B cell (primary cell): ENCODE data around the gene PMM1. TPM values are rescaled to one million over a fixed set of nuclear protein-coding genes. Genes with fewer than 3 reads are reported as not detected.

Experiments
- ATAC-seq: fragments of 200-7000 bp; cut with Tn5 transposase; one replicate; pipeline ENCODE4 v1.10.0; 2021; ENCODE audit warnings: low read depth, mild to moderate bottlenecking, moderate number of reproducible peaks, moderate library complexity
- CTCF ChIA-PET: fragments of 350-600 bp; sonication (Branson Sonifier 250); formaldehyde crosslinking; loops from one replicate; lab custom pipeline; 2021; ENCODE audit warnings: antibody characterized with exemption, inconsistent platforms; lab: Charles Lee
- POLR2A ChIA-PET: fragments of 350-600 bp; sonication (Branson Sonifier 250); formaldehyde crosslinking; loops from one replicate; lab custom pipeline; 2021; ENCODE audit warnings: antibody characterized with exemption; lab: Charles Lee
- DNase-seq: peaks from one replicate; pipeline ENCODE4 v3.0.0; 2013
- H2AFZ ChIP-seq: 2 replicates; pipeline ENCODE4 v1.6.1; 2012; ENCODE audit warnings: mild to moderate bottlenecking, low read depth, low read length; ENCODE audit not compliant: insufficient read depth, poor library complexity, severe bottlenecking
- H3K27ac ChIP-seq, 2 donors: 1 replicate in 1 of 2; 2 replicates in 1 of 2; pipeline ENCODE4 v1.5.1; 2012 to 2013; ENCODE audit warnings: low read length in 2 of 2, mild to moderate bottlenecking in 2 of 2, moderate library complexity in 1 of 2
- H3K27me3 ChIP-seq, 4 experiments: fragments of 200-600 bp in 1 of 4; sonication (generic) in 1 of 4; replicated peaks in 1 of 4; 1 replicate in 2 of 4; 2 replicates in 2 of 4; pipeline versions ENCODE4 v1.6.1 to v1.7.0; 2013 to 2016; ENCODE audit warnings: low read length in 3 of 4, mild to moderate bottlenecking in 2 of 4, mixed read lengths in 1 of 4, moderate library complexity in 1 of 4; ENCODE audit not compliant: insufficient read depth in 4 of 4, control insufficient read depth in 3 of 4; ENCODE audit errors: control extremely low read depth in 1 of 4
- H3K36me3 ChIP-seq, 2 experiments: replicated peaks in 1 of 2; 1 replicate in 1 of 2; 2 replicates in 1 of 2; pipeline versions ENCODE4 v1.6.1 to v1.7.1; 2013; ENCODE audit warnings: low read length in 1 of 2; ENCODE audit not compliant: insufficient read depth in 2 of 2, control insufficient read depth in 1 of 2; ENCODE audit errors: control extremely low read depth in 1 of 2, extremely low read depth in 1 of 2
- H3K4me1 ChIP-seq, 2 donors: fragments of 200-600 bp in 1 of 2; sonication (generic) in 1 of 2; 1 replicate in 1 of 2; 2 replicates in 1 of 2; pipeline versions ENCODE4 v1.5.1 to v1.6.1; 2013 to 2017; ENCODE audit warnings: low read length in 2 of 2; ENCODE audit not compliant: control insufficient read depth in 2 of 2, insufficient read depth in 2 of 2
- H3K4me2 ChIP-seq: replicated peaks from 2 replicates; pipeline ENCODE3; 2012; ENCODE audit warnings: mild to moderate bottlenecking, low read depth, low read length; ENCODE audit not compliant: poor library complexity, severe bottlenecking
- H3K4me3 ChIP-seq, 5 experiments: fragments of 200-600 bp in 1 of 5; sonication (generic) in 1 of 5; 1 replicate in 3 of 5; 2 replicates in 2 of 5; pipeline versions ENCODE4 v1.5.1 to v1.7.0; 2011 to 2016; ENCODE audit warnings: low read length in 4 of 5, mild to moderate bottlenecking in 4 of 5, low read depth in 2 of 5, control low read depth in 1 of 5, moderate library complexity in 1 of 5; ENCODE audit not compliant: insufficient read depth in 1 of 5; ENCODE audit errors: control extremely low read depth in 1 of 5, extremely low read depth in 1 of 5
- H3K79me2 ChIP-seq: fragments of 200-600 bp; sonication (generic); one replicate; pipeline ENCODE4 v1.6.0; 2016; ENCODE audit warnings: low read length; ENCODE audit not compliant: control insufficient read depth, insufficient read depth
- H3K9ac ChIP-seq: fragments of 200-600 bp; sonication (generic); 2 replicates; pipeline ENCODE4 v1.6.1; 2017; ENCODE audit warnings: mild to moderate bottlenecking, low read length, moderate library complexity
- H3K9me3 ChIP-seq, 3 donors: one replicate each; pipeline versions ENCODE4 v1.6.1 to v1.7.1; 2013; ENCODE audit warnings: low read length in 2 of 3; ENCODE audit not compliant: control insufficient read depth in 2 of 3, insufficient read depth in 1 of 3; ENCODE audit errors: control extremely low read depth in 1 of 3
- H4K20me1 ChIP-seq: 2 replicates; pipeline ENCODE4 v1.6.0; 2012; ENCODE audit warnings: mild to moderate bottlenecking, low read length; ENCODE audit not compliant: insufficient read depth, control insufficient read depth, poor library complexity, severe bottlenecking
- H3K27ac Mint-ChIP-seq: one replicate; pipeline ENCODE4 v1.8.0; 2021; ENCODE audit warnings: mixed read lengths
- H3K27me3 Mint-ChIP-seq: one replicate; pipeline ENCODE4 v1.8.0; 2021; ENCODE audit warnings: mixed read lengths
- H3K4me1 Mint-ChIP-seq: one replicate; pipeline ENCODE4 v1.8.0; 2021; ENCODE audit warnings: mixed read lengths
- H3K4me3 Mint-ChIP-seq: one replicate; pipeline ENCODE4 v1.8.0; 2021; ENCODE audit warnings: mixed read lengths
- H3K9me3 Mint-ChIP-seq: one replicate; pipeline ENCODE4 v1.8.0; 2022; ENCODE audit warnings: mixed read lengths; ENCODE audit not compliant: insufficient read depth
- CTCF ChIP-seq: fragments of 200-600 bp; IDR thresholded peaks from one replicate; pipeline ENCODE4 v1.8.0; 2022; ENCODE audit warnings: antibody characterized with exemption, mild to moderate bottlenecking
- EZH2 ChIP-seq: IDR thresholded peaks from 2 replicates; pipeline ENCODE4 v1.6.1; 2012; ENCODE audit warnings: borderline replicate concordance, low read depth, mild to moderate bottlenecking, moderate library complexity, low read length; ENCODE audit not compliant: insufficient read depth, poor library complexity, severe bottlenecking
- WGBS: methylation state at CpG from one replicate; pipeline ENCODE4 v1.1.5; 2013; ENCODE audit warnings: missing lambda C conversion rate; ENCODE audit not compliant: insufficient coverage; 5-methylcytosine and 5-hydroxymethylcytosine counted together
- intact Hi-C: fragments of 100-400 bp; cut with micrococcal nuclease; formaldehyde crosslinking; loops from one replicate; pipeline ENCODE4 v1.10.0; 2022
- polyA plus RNA-seq: library from polyadenylated mRNA; depleted of rRNA; stranded (reverse); fragments of >200 nt; gene quantifications from 2 replicates; pipeline ENCODE4 v1.2.3, GENCODE V29; 2012
- total RNA-seq, 2 donors: library from RNA; stranded (reverse); fragments of 120-200 nt in 1 of 2; gene quantifications; 1 replicate in 1 of 2; 2 replicates in 1 of 2; pipeline versions ENCODE4 v1.2.3 to v1.2.4, GENCODE V29; 2013 to 2022

PMM1 gene
- total and polyA plus RNA-seq, 2 donors (not counting 1 experiment from before 2014, with no cell fraction given), result 23.3 to 24.8 TPM

GRCh38 chr22:41537203-41537602 lies 52.4 kb downstream of the PMM1 start:
- H3K36me3 ChIP-seq, result peaks cover 0 to 34% of the 10 kb centered on the region in 2 experiments

GRCh38 chr22:41535244-41535643 lies 54.4 kb downstream of the PMM1 start:
- no peak overlapping the region for H3K9ac ChIP-seq
- ATAC-seq, result no peak
- H4K20me1 ChIP-seq, result peaks cover 17% of the 10 kb centered on the region
- ChIA-PET CTCF (interaction anchor here (0.9 to 1.1 kb wide), 2 partner anchors 9 to 132 kb away, joined by 4 read pairs; partner anchors contain the start of gene POLR3H), POLR2A (no interaction called here)
- no peak for DNase-seq
- no peaks in the 10 kb centered on the region for H3K9me3 ChIP-seq
- 100% methylated on average over 2 of the region's 5 CpGs for WGBS
- H3K36me3 ChIP-seq, result peaks cover 0 to 46% of the 10 kb centered on the region in 2 experiments
- TF ChIP-seq EZH2 (no peak), CTCF (no peak)
- no peak overlapping the region for H3K4me2 ChIP-seq
- no peak overlapping the region for H3K4me3 ChIP-seq
- no peaks in the 10 kb centered on the region for H3K9me3 Mint-ChIP-seq
- H3K4me1 ChIP-seq, result no peaks in the 10 kb centered on the region
- intact Hi-C loops, result no loop called here
- no peaks in the 10 kb centered on the region for H3K27me3 ChIP-seq
- no peaks in the 10 kb centered on the region for H3K4me1 Mint-ChIP-seq
- peaks cover 26% of the 10 kb centered on the region for H3K79me2 ChIP-seq
- H3K27ac Mint-ChIP-seq, result no peak overlapping the region
- no peak overlapping the region for H3K27ac ChIP-seq
- H2AFZ ChIP-seq, result no peak overlapping the region
- H3K4me3 Mint-ChIP-seq, result no peak overlapping the region
- H3K27me3 Mint-ChIP-seq, result no peaks in the 10 kb centered on the region

More at GRCh38 chr22:41537203-41537602, 52.4 kb downstream of the PMM1 start:
- Histone ChIP-seq H3K9ac (no peak overlapping the region), H3K4me1 (no peaks in the 10 kb centered on the region), H3K4me3 (no peak overlapping the region), H3K4me2 (no peak overlapping the region), H3K27me3 (no peaks in the 10 kb centered on the region), H3K27ac (no peak overlapping the region), H3K79me2 (peaks cover 34% of the 10 kb centered on the region), H2AFZ (no peak overlapping the region), H3K9me3 (no peaks in the 10 kb centered on the region), H4K20me1 (peaks cover 21% of the 10 kb centered on the region)
- H3K4me1 Mint-ChIP-seq, result peaks cover 11% of the 10 kb centered on the region
- WGBS, result 84% methylated on average over 3 of the region's 3 CpGs
- H3K4me3 Mint-ChIP-seq, result no peak overlapping the region
- no peak overlapping the region for H3K27ac Mint-ChIP-seq
- CTCF ChIA-PET, result no interaction called here
- TF ChIP-seq EZH2 (no peak), CTCF (no peak)
- intact Hi-C loops, result no loop called here
- H3K27me3 Mint-ChIP-seq, result no peaks in the 10 kb centered on the region
- POLR2A ChIA-PET, result no interaction called here
- ATAC-seq (no peak), DNase-seq (no peak)
- H3K9me3 Mint-ChIP-seq, result no peaks in the 10 kb centered on the region
